Gastroesophageal sphincter (tissue), 3 donors: ENCODE measurements around the gene FGGY.

Source experiments
- CTCF ChIP-seq, 4 experiments: fragments of 200-600 bp in 2 of 4; fragments of 450-650 bp in 2 of 4; sonication (generic) in 1 of 4; IDR thresholded peaks; one replicate each; pipeline ENCODE4 v1.5.1; 2017 to 2019; ENCODE audit warnings: antibody characterized with exemption in 4 of 4, mild to moderate bottlenecking in 2 of 4, moderate library complexity in 2 of 4
- POLR2A ChIP-seq, 2 donors: fragments of 450-650 bp; IDR thresholded peaks; one replicate each; pipeline ENCODE4 v1.6.1; 2017; ENCODE audit warnings: antibody characterized with exemption in 2 of 2, mild to moderate bottlenecking in 2 of 2, moderate library complexity in 1 of 2
- POLR2AphosphoS5 ChIP-seq: sonication (generic); formaldehyde crosslinking; IDR thresholded peaks from one replicate; pipeline ENCODE4 v1.6.1; 2017; ENCODE audit warnings: antibody characterized with exemption

GRCh38 chr1:59718064-59718988 is 421.4 kb downstream of the FGGY start:
- peak in 3 of 4 experiments; percentile 35 to 50 (median 44) for TF ChIP-seq CTCF (IDR thresholded peaks at IDR 0.05)
- TF ChIP-seq POLR2A (IDR thresholded peaks at IDR 0.05), result no peak
- no peak for TF ChIP-seq POLR2AphosphoS5
